HepG2 (cell line): ENCODE results near the gene GRB2. TPM values are rescaled to one million over a fixed set of nuclear protein-coding genes. Genes with fewer than 3 reads are reported as not detected.

Experiments
- ATF1 ChIP-seq: IDR thresholded peaks from 2 replicates; pipeline ENCODE4 v1.6.1; 2016; ENCODE audit warnings: mild to moderate bottlenecking, control low read depth
- KLF6 ChIP-seq: IDR thresholded peaks from 2 replicates; pipeline ENCODE4 v1.8.0; 2016; ENCODE audit warnings: missing biosample characterization, missing genetic modification reagents
- NBN ChIP-seq: fragments of 450-650 bp; conservative IDR thresholded peaks from 2 replicates; pipeline ENCODE4 v1.6.1; 2017
- NCOA1 ChIP-seq: sonication (generic); formaldehyde crosslinking; IDR thresholded peaks from 2 replicates; pipeline ENCODE4 v1.9.0; 2021; ENCODE audit warnings: missing genetic modification reagents
- NFKB2 ChIP-seq: sonication (generic); formaldehyde crosslinking; IDR thresholded peaks from 2 replicates; pipeline ENCODE4 v1.4.0; 2020; ENCODE audit warnings: missing genetic modification reagents, borderline replicate concordance
- ONECUT2 ChIP-seq: sonication (generic); formaldehyde crosslinking; IDR thresholded peaks from 2 replicates; pipeline ENCODE4 v1.4.0; 2020; ENCODE audit warnings: missing genetic modification reagents
- PAX8 ChIP-seq: sonication (generic); formaldehyde crosslinking; IDR thresholded peaks from 2 replicates; pipeline ENCODE4 v1.8.0; 2022; ENCODE audit warnings: mild to moderate bottlenecking, missing genetic modification reagents, borderline replicate concordance
- PAXIP1 ChIP-seq: sonication (generic); formaldehyde crosslinking; conservative IDR thresholded peaks from 2 replicates; pipeline ENCODE4 v1.4.0; 2020; ENCODE audit warnings: mild to moderate bottlenecking, missing genetic modification reagents, moderate library complexity
- TAF1 ChIP-seq: sonication (generic); formaldehyde crosslinking; IDR thresholded peaks from 2 replicates; pipeline ENCODE4 v1.4.0; 2020; ENCODE audit warnings: missing genetic modification reagents
- TFE3 ChIP-seq: IDR thresholded peaks from 2 replicates; pipeline ENCODE4 v1.6.1; 2016
- ZNF274 ChIP-seq: sonication (generic); formaldehyde crosslinking; IDR thresholded peaks from 2 replicates; pipeline ENCODE4 v1.5.1; 2020; ENCODE audit warnings: mild to moderate bottlenecking, missing genetic modification reagents
- ZNF512 ChIP-seq: sonication (generic); formaldehyde crosslinking; IDR thresholded peaks from 2 replicates; pipeline ENCODE4 v1.4.0; 2020; ENCODE audit warnings: mild to moderate bottlenecking, missing genetic modification reagents
- ZNF552 ChIP-seq: sonication (generic); formaldehyde crosslinking; IDR thresholded peaks from 2 replicates; pipeline ENCODE4 v1.9.0; 2022; ENCODE audit warnings: missing genetic modification reagents, mild to moderate bottlenecking, borderline replicate concordance
- ZNF687 ChIP-seq: sonication (generic); formaldehyde crosslinking; IDR thresholded peaks from 2 replicates; pipeline ENCODE4 v1.5.1; 2020; ENCODE audit warnings: mild to moderate bottlenecking, missing genetic modification reagents, moderate library complexity
- polyA plus RNA-seq, 8 experiments: library from polyadenylated mRNA; depleted of rRNA in 3 of 8; stranded (reverse) in 7 of 8; unstranded in 1 of 8; fragments of >200 nt; fragmentation: Illumina TruSeq in 4 of 8; extraction: Trizol in 4 of 8; gene quantifications; 2 replicates each; pipeline versions ENCODE4 v1.2.1 to v1.2.3, GENCODE V29; 2011 to 2016; ENCODE audit warnings: low read depth in 4 of 8, missing spikeins in 1 of 8, mixed read lengths in 1 of 8; ENCODE audit not compliant: insufficient read depth in 1 of 8
- total RNA-seq, 5 experiments: library from RNA; depleted of rRNA; stranded (reverse); fragments of >200 nt; fragmentation: Illumina TruSeq; extraction: Trizol; gene quantifications; 2 replicates each; pipeline ENCODE4 v1.2.3, GENCODE V29; 2016; ENCODE audit warnings: low read depth in 1 of 5
- TF ChIP-seq, protein P1 (sequence below): sonication (generic); formaldehyde crosslinking; IDR thresholded peaks from 2 replicates; pipeline ENCODE4 v1.4.0; 2020; ENCODE audit warnings: missing genetic modification reagents

The GRB2 gene
- total and polyA plus RNA-seq, 2 of the 13 experiments (the other 11 are each of a cell fraction or from before 2014, with no cell fraction given), result 84.6 to 92.3 TPM

GRCh38 chr17:75271233-75271954, 134.1 kb downstream of the GRB2 start (continued):
- TF ChIP-seq KLF6 (CRISPR knock-in tag), result no peak
- TF ChIP-seq ZNF512 (CRISPR knock-in tag), result 0 out of 2 replicates have a peak, but pooled peaks have one; percentile 10
- no peak; the same call in 1 of the 2 replicates for TF ChIP-seq PAXIP1 (CRISPR knock-in tag)
- TF ChIP-seq ATF1 (CRISPR knock-in tag), result no peak
- no peak for TF ChIP-seq PAX8 (CRISPR knock-in tag)
- TF ChIP-seq NFKB2 (CRISPR knock-in tag), result no peak; the same call in 1 of the 2 replicates
- TF ChIP-seq TAF1 (CRISPR knock-in tag), result no peak
- TF ChIP-seq, protein P1, sequence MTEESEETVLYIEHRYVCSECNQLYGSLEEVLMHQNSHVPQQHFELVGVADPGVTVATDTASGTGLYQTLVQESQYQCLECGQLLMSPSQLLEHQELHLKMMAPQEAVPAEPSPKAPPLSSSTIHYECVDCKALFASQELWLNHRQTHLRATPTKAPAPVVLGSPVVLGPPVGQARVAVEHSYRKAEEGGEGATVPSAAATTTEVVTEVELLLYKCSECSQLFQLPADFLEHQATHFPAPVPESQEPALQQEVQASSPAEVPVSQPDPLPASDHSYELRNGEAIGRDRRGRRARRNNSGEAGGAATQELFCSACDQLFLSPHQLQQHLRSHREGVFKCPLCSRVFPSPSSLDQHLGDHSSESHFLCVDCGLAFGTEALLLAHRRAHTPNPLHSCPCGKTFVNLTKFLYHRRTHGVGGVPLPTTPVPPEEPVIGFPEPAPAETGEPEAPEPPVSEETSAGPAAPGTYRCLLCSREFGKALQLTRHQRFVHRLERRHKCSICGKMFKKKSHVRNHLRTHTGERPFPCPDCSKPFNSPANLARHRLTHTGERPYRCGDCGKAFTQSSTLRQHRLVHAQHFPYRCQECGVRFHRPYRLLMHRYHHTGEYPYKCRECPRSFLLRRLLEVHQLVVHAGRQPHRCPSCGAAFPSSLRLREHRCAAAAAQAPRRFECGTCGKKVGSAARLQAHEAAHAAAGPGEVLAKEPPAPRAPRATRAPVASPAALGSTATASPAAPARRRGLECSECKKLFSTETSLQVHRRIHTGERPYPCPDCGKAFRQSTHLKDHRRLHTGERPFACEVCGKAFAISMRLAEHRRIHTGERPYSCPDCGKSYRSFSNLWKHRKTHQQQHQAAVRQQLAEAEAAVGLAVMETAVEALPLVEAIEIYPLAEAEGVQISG (CRISPR knock-in tag), result peak; percentile 87
- peak; percentile 78 for TF ChIP-seq ZNF687 (CRISPR knock-in tag)
- no peak for TF ChIP-seq NBN
- TF ChIP-seq NCOA1 (CRISPR knock-in tag), result no peak
- no peak for TF ChIP-seq TFE3
- 0 out of 2 replicates have a peak, but pooled peaks have one; percentile 16 for TF ChIP-seq ZNF552 (CRISPR knock-in tag)
- TF ChIP-seq ONECUT2, result no peak
- 0 out of 2 replicates have a peak, but pooled peaks have one; percentile 9 for TF ChIP-seq ZNF274 (CRISPR knock-in tag)
